ENCODE results near the gene MED4.

DNA sequence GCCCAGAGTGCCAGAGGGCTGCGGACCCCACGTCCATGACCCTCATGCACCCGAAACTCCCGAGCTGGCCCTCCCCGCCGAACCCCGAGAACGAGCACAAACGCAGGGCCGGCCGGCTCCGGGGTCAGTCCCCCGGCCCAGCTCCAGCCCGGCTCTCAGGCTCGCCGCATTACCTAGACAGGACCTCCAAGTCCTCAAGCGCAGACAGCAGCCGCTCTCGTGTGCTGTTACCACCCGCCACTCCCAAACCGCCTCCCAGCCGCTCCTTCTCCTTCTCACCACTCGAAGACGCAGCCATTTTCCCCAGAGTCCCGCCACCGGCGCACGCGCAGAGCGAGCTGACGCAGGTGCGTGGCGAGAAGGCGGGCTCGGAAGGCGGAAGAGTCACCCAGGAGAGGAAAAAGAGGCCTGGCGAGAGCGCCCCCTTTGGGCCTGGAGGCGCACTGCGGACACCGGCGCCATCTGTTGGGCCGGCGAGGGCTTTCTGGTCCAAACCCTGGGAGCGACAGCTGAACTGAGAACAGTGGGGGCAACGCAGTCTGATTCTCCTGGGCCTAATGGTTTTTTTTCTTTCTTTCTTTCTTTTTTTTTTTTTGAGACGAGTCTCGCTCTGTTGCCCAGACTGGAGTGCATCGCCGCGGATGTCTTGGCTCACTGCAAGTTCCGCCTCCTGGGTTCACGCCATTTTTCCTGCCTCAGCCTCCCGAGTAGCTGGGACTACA is at the start of gene MED4:
- TF ChIP-seq, protein P1, sequence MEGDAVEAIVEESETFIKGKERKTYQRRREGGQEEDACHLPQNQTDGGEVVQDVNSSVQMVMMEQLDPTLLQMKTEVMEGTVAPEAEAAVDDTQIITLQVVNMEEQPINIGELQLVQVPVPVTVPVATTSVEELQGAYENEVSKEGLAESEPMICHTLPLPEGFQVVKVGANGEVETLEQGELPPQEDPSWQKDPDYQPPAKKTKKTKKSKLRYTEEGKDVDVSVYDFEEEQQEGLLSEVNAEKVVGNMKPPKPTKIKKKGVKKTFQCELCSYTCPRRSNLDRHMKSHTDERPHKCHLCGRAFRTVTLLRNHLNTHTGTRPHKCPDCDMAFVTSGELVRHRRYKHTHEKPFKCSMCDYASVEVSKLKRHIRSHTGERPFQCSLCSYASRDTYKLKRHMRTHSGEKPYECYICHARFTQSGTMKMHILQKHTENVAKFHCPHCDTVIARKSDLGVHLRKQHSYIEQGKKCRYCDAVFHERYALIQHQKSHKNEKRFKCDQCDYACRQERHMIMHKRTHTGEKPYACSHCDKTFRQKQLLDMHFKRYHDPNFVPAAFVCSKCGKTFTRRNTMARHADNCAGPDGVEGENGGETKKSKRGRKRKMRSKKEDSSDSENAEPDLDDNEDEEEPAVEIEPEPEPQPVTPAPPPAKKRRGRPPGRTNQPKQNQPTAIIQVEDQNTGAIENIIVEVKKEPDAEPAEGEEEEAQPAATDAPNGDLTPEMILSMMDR (IDR thresholded peaks at IDR 0.05; ENCODE audit: low read length) = peak; percentile 80
- TF ChIP-seq EZH2 (optimal IDR thresholded peaks at IDR 0.05; ENCODE audit: low read depth, low read length) (no peak), EZH2phosphoT487 (IDR thresholded peaks at IDR 0.05; ENCODE audit: low read length) (no peak)

Data from MM.1S (cell line).